ENCODE data around the gene MANSC1. TPM values are rescaled to one million over a fixed set of nuclear protein-coding genes. Genes with fewer than 3 reads are reported as not detected.

MANSC1 gene
- total and polyA plus RNA-seq, 2 of the 13 experiments (the other 11 are each of a cell fraction or from before 2014, with no cell fraction given) = 1.9 to 4.2 TPM

GRCh38 chr12:12356896-12357718, 7.1 kb upstream of the MANSC1 start, which contains the start of gene BORCS5 (continued):
- peak in 1 of 2 experiments; percentile 61; a peak in 2 of 4 replicates for TF ChIP-seq ATF4 (CRISPR knock-in tag; IDR thresholded peaks at IDR 0.05)
- no peak for TF ChIP-seq ZFP62 (CRISPR knock-in tag; IDR thresholded peaks at IDR 0.05)
- peak; percentile 83; the same call in 1 of the 2 replicates for TF ChIP-seq ZNF776 (CRISPR knock-in tag; IDR thresholded peaks at IDR 0.05)
- no peak for TF ChIP-seq CHD4 (IDR thresholded peaks at IDR 0.05; ENCODE audit: borderline replicate concordance, low read length)
- TF ChIP-seq ZNF574 (CRISPR knock-in tag; IDR thresholded peaks at IDR 0.05) = peak; percentile 90
- no peak for TF ChIP-seq FOXP1 (IDR thresholded peaks at IDR 0.05)
- peak; percentile 39; the same call in 1 of the 2 replicates for TF ChIP-seq FOXP1 (CRISPR knock-in tag; IDR thresholded peaks at IDR 0.05)
- TF ChIP-seq LRRFIP1 (CRISPR knock-in tag; conservative IDR thresholded peaks at IDR 0.05) = no peak
- no peak for TF ChIP-seq ZNF569 (CRISPR knock-in tag; IDR thresholded peaks at IDR 0.05; ENCODE audit: borderline replicate concordance)
- peak; percentile 97 for TF ChIP-seq UBTF (CRISPR knock-in tag; IDR thresholded peaks at IDR 0.05)
- 0 out of 2 replicates have a peak, but pooled peaks have one; percentile 48 for TF ChIP-seq ZHX1 (CRISPR knock-in tag; IDR thresholded peaks at IDR 0.05; ENCODE audit: low read depth)
- TF ChIP-seq NKX3-1 (CRISPR knock-in tag; IDR thresholded peaks at IDR 0.05) = peak; percentile 51; the same call in 1 of the 2 replicates
- TF ChIP-seq HINFP (CRISPR knock-in tag; IDR thresholded peaks at IDR 0.05; ENCODE audit: low read depth) = peak; percentile 30; the same call in 1 of the 2 replicates
- peak; percentile 84 for TF ChIP-seq ARID2 (CRISPR knock-in tag; IDR thresholded peaks at IDR 0.05; ENCODE audit: borderline replicate concordance)

All from HepG2 (cell line).